GM12801 (cell line): ENCODE measurements around the gene GRIP1.

ENCODE experiments used
- TF ChIP-seq, protein P1 (sequence below): IDR thresholded peaks from one replicate; pipeline ENCODE4 v1.5.1; 2011; ENCODE audit warnings: control low read depth; ENCODE audit not compliant: insufficient read length; ENCODE audit errors: extremely low read depth

Gene GRIP1

DNA sequence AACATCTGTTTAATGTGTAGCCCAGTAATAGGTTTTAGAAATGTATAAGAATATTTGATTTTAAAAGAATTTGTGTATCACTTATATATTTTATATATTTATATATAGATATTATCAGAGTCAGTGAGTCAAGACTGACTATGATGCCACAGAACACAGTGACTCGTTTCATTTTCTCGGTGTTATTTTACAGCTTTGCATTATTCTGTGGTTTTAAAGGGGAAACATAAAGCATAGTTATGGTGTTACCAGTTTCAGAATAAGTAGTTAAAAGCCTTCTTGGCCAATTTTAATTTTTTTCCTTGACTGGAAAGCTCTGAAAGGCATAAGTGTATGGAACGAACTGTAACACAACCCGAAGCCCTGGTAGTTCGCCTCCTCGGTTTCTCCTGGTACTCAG is 91.0 kb downstream of the GRIP1 start:
- TF ChIP-seq, protein P1, sequence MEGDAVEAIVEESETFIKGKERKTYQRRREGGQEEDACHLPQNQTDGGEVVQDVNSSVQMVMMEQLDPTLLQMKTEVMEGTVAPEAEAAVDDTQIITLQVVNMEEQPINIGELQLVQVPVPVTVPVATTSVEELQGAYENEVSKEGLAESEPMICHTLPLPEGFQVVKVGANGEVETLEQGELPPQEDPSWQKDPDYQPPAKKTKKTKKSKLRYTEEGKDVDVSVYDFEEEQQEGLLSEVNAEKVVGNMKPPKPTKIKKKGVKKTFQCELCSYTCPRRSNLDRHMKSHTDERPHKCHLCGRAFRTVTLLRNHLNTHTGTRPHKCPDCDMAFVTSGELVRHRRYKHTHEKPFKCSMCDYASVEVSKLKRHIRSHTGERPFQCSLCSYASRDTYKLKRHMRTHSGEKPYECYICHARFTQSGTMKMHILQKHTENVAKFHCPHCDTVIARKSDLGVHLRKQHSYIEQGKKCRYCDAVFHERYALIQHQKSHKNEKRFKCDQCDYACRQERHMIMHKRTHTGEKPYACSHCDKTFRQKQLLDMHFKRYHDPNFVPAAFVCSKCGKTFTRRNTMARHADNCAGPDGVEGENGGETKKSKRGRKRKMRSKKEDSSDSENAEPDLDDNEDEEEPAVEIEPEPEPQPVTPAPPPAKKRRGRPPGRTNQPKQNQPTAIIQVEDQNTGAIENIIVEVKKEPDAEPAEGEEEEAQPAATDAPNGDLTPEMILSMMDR = no peak

DNA sequence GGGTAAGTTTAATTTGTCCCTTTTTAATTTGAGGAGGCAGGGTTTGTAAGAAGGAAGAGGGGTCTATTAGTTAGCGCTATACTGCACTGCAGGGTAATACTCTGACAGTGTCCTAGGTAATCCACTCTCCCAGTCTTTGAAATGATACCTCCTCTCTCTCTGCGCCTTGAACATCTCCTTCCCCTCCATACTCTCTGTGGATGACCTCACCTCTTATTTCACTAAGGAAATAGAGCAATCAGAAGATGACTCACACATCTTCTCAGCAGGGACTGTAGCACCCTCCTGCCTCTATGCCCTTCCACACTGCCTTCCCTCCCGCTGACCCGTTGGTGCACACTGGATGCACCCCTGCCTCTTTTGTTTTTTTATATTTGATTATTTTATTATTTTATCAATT is 94.2 kb downstream of the GRIP1 start:
- TF ChIP-seq, protein P1 = no peak

DNA sequence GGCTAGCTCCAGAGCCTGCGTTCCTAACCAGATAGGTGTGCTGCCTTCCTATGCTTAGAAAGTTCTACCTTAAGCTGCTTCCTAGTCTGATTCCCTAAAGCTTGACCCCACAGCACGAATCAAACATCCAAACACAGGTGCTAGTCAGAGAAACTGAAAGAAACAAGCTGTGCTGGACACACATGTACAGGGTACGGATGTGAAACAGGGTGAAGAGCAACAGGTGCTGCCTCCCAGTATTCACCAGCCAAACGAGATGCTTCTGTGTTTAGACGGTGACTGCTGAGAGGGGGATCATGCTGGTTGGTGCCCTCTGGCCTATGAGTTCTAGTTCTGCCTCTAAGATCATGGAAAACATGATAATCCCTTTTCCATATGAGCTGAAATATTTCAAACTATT is 105.3 kb downstream of the GRIP1 start:
- TF ChIP-seq, protein P1 = no peak

DNA sequence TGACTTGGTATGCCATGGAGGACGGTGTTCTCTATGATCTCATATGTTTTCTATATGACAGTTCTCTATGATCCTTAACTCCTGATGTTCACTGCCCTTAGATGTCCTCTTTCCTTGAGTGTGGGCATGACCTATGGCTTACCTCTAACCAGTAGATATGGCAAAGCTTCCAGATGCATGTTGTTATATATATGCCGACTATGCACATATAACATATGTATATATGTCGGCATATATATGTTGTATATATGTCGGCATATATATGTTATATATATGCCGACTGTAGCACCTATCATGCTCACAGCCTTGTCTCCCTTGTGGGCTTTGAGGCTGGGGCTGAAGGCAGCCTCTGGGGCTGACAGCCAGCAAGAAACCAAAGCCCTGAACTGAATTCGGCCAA is 106.0 kb downstream of the GRIP1 start:
- TF ChIP-seq, protein P1 = no peak

DNA sequence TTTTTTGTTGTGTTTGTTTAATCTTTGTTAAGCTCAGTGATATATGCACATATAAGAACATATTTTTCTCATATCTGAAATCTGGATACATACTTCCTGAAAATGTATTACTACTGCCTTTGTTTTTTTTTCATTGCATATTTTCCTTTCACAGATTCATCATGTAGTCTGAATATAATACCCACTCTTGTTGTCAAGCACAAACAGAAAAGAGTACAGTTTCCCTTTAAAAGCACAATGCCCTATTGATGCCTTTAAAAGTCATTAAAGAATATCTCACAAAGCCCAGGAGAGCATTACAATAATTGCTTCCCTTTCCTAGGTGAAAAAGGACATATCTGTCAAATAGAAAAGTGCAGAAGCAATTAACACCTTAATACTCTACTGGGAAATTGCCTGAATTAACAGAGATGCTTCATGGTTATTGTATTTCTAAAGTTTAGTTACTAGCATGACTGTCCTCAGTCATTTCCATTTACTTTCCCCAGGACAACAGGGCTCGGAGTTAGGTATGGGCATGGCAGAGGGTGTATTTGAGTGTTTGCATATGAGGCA is 107.4 kb downstream of the GRIP1 start:
- TF ChIP-seq, protein P1 = no peak

DNA sequence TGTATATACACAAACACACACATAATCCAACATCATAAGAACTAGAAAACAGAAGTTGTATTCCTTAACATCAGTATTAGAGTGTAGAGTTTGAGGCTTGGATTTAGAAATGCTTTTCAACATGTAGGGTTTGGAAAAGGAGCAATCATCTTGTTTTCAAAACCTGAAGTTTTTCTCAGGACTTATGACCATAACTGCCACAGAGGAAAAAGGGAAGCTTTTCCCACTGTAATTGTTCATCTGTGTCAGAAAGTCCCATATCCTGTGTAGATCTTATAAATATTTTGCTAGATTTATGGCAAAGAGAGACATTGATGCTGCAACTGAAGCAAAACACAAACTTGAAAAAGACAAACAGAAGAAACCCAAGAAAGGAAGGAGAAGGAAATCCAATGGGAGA is 115.7 kb downstream of the GRIP1 start:
- TF ChIP-seq, protein P1 = no peak

DNA sequence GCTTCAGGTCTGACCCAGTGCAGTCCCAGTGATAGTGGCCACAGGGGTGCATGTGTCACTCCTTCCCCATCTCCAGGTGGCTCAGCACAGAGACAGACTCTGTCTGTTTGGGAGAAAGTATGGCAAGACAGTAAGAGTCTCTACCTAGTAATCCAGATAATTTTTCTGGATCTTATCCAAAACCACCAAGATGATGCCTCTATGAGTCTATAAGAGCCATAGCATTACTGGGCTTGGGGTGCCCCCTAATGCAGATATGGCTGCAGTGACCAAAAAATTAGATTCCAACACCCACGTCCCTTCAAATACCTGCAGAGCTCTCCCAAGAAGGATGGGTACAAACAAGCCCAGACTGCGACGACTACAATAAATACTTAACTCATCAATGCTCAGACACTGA is 123.8 kb downstream of the GRIP1 start:
- TF ChIP-seq, protein P1 = no peak

DNA sequence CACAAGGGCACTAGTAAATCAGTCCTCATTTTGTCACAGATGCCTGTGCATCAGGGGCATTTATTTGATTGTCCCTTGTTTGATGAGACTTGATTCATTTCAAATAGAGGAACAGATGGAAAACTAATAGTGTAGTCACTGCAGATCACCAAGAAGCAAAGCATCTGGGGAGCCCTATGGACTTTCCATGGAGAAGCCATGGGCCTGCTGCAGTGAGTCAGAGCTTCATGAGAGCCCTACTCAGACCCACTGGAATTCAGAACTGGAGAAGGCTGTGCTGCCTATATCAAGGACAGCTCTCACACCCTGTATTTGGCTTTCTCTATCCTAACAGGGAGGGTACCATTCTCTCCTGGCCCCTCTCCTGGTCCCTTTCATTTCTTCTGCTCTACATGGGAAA is 126.2 kb downstream of the GRIP1 start:
- TF ChIP-seq, protein P1 = no peak
